NCI-H2227 (cell line): ENCODE data around the gene ACAN.

Experiments
- DNase-seq: peaks from one replicate; lab custom pipeline; 2025; ENCODE audit not compliant: unreplicated experiment; lab: John Stamatoyannopoulos, UW

The ACAN gene

GRCh38 chr15:88841236-88841635 lies 38.0 kb downstream of the ACAN start:
- no peak for DNase-seq

DNA sequence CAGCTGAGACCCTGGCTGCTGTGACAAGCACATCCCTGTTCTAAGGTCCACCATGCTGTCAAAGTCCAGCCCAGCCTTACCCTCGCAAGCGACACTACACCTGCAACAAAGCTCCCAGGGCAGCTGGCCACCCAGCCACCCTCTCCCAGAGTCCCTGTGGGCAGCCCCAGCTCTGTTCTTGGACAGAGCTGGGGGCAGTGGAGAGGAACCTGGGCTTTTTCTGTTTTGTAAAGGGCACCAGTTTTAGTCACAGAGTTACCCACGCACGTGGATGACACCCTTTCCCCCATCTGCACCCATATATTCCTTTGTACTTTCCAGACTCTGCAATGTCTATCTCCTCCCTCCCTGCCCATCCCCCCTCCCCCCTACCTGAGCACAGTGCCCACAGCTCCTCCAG lies 38.9 kb downstream of the ACAN start:
- no peak for DNase-seq

- DNase-seq: no peak
Measured at GRCh38 chr15:88843334-88843733, 40.1 kb downstream of the ACAN start.

DNA sequence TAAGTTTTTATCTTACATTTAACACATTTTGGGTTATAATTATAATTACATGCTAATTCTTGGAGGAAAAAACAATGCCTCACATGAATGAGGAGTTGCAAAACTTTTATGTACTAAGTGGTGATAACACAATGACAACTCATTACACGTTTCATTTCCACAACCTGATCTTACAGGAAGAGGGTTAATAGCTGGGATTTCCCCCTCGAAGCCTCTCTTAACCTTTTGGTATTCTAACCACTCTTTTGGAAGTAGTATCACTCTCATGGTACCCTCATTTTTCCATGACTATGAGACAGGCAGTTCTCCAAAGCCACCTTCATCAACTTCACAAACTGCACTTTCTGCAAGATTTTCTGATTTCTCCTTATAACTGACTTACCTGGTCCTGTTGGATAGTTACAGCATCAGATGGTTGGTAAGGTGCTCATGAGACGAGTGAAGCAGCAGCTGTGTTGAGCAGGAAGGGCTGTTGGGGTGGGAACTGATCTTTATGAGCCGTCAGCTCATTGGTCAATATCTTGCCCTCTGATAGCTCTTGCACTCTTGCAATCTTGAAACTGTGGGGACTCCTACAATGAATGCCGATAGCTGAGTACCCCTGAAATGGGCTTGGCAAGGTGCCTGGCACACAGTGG lies 41.6 kb downstream of the ACAN start:
- DNase-seq: no peak

- DNase-seq: no peak
Measured at GRCh38 chr15:88845616-88846015, 42.4 kb downstream of the ACAN start.

DNA sequence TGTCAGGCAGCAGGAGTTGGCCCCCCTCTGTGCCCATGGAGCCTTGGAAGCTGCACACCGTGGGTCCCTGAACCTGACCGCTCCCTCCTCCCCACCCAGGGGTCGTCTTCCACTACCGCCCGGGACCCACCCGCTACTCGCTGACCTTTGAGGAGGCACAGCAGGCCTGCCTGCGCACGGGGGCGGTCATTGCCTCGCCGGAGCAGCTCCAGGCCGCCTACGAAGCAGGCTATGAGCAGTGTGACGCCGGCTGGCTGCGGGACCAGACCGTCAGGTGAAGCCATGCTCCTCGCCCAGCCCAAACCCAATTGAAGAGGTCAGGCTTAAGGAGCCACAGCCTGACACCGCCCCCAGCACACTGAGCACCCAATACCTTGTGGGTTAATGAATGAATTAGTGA lies 43.9 kb downstream of the ACAN start:
- no peak for DNase-seq

- no peak for DNase-seq
Measured at GRCh38 chr15:88848203-88848602, 45.0 kb downstream of the ACAN start.

DNA sequence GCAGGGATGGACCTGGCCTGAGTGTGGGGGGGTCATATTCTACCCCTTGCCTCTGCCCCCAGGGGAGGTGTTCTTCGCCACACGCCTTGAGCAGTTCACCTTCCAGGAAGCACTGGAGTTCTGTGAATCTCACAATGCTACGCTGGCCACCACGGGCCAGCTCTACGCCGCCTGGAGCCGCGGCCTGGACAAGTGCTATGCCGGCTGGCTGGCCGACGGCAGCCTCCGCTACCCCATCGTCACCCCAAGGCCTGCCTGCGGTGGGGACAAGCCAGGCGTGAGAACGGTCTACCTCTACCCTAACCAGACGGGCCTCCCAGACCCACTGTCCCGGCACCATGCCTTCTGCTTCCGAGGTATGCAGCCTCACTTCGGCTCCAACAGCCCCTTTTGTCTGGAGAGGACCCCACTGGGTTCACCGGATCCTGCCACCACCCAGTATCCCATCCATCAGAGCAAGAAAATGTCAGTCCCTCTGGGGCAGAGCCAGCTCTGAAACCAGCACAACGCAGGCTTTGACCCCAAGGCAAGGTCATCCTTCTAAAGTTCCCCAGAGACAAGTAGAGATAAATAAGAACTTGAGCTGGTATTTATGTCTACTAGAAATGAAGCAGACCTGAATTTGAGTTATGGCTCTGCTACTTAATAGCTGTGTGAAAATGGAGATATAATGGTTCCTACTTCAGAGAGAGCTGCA lies 46.3 kb downstream of the ACAN start:
- no peak for DNase-seq

GRCh38 chr15:88852476-88852875 lies 49.2 kb downstream of the ACAN start:
- DNase-seq: no peak

- no peak for DNase-seq
Measured at GRCh38 chr15:88858934-88859333, 55.7 kb downstream of the ACAN start.

- no peak for DNase-seq
Measured at GRCh38 chr15:88859550-88859949, 56.3 kb downstream of the ACAN start.

DNA sequence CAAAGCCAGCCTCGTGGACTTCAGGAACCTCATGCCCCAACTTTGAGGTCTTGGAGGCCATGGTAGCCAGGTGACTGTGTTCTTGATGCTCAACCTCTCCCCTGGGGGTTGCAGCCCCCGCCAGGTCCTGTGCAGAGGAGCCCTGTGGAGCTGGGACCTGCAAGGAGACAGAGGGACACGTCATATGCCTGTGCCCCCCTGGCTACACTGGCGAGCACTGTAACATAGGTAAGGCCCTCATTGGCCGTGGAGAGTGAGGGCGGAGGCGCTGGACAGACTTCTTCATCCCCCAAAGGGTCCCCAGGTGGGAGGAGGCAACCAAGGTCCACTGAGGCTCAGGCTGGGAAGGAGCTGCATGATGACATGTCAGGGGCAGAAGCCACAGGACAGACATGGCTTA lies 57.0 kb downstream of the ACAN start:
- no peak for DNase-seq

DNA sequence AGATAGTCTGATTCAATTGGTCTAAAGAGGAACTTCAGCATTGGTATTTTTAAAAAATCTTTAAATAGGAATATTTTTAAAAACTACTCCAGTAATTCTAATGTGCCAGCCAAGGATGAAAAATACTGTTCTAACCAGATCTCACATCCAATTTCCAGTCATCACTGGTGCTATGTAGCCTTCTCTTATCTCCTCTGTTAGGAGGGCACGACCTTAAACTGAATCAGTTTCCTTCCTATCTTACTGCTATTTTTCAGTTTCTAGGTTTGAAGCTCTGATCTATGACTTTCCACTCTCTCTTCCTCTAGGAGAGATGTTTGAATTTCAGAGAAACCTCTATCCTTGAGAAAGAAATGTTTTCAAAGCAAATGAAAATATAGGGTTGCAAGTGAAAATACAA lies 60.2 kb downstream of the ACAN start:
- DNase-seq: no peak

DNA sequence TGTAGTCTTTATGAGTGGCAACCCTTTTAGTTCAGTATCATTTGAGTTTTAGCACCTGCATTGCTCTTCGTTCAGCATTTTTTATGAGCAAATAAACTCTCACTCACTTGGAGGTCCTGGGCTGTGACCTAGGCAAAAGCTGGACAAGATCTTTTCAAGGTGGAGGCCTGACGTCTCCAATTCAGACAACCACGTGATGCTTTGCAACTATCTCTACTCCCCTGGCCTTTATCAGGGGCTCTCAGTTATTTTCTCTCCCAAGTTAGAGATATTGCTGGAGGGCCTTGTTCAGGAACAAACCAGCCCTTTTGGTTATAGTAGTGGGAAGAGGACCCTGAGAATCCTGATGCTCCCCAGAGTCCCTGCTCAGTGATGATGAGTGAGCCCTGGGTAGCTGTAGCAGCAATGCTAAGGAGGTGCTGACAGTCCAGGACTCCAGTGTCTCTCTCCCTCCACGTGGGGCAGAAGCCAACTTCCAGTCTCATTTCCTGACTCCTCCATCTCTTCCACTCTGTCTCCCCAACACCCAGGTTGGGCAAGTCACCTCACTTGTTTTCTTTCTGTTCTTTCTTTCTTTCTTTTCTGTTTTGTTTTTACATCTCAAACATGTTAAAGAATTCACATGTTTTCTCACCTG lies 61.7 kb downstream of the ACAN start:
- no peak for DNase-seq

DNA sequence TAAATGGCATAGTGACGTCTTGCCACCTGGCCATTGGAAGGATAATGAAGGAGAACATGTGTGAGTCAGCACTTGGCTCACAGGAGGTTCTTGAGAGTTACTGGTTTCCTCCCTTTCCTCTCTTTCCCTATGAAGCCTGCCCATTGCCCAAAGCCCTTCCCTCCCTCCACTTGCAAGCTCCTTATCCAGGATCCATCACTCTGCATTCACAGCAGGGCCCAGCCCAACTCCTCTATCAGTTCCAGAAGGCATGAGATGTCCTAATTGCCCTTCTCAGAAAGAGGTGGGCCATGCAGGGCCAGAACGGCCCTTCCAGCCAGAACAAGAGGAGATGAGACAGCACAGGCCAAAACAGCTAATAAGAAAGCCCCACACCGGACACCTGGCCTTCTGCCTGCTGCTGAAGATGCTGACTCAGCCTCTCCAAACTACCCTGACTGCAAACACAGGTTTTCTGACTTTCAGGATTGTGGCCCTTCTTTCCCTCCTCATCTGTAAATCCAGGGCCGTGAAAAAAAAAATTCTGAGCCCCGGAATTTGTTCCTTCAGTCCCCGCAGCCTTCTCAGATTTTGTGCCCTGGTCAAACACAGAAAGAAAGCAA lies 62.4 kb downstream of the ACAN start:
- no peak for DNase-seq

DNA sequence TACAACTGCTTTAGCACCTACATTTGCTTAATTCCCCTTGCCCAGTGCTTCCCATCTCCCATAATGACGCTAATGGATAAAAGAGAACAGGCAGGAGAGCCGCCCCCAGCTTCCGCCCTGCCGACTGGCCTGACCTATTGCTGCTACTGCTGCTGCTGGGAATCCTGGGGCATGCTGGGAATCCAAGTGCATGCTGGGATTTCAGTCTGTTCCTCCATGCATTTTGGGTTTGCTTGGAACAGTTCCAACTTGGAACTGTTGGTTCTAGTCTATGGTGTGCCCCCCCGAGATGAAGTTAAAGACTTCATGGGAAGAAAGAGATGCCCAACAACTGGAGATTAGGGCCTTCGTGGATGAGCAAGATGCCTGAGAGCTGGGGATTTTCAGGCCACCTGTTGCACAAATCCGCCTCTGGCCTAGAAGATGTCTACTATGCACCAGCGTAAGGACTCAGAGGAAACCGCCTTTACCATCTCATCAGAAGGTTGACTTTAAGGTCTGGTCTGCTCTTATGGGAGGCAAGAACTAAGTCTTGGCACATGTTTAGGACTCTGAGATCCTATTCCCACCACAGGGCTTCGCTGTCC lies 63.2 kb downstream of the ACAN start:
- DNase-seq: no peak

- DNase-seq: no peak
Measured at GRCh38 chr15:88871313-88871712, 68.1 kb downstream of the ACAN start.

DNA sequence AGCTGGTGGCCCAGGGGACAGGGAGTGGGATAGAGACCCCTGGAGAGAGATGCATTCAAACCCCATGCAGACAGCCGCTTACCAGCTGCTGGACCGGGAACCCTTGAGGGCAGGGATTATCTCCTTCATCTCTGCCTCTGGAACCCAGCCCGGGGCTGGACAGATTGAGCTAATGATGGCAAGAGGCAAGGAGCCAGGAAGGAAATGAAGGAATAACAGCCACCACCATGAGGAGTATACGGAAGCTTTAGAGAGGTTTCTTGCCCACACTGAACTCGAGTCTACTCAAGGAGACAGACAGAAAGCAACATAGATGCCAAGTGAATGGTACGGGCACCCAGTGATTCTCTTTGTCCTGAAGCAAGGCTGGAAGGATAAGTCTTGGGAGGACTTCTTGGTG lies 68.9 kb downstream of the ACAN start:
- DNase-seq: no peak

GRCh38 chr15:88872706-88873105 lies 69.5 kb downstream of the ACAN start:
- no peak for DNase-seq

GRCh38 chr15:88873786-88874185 lies 70.5 kb downstream of the ACAN start:
- DNase-seq: no peak

DNA sequence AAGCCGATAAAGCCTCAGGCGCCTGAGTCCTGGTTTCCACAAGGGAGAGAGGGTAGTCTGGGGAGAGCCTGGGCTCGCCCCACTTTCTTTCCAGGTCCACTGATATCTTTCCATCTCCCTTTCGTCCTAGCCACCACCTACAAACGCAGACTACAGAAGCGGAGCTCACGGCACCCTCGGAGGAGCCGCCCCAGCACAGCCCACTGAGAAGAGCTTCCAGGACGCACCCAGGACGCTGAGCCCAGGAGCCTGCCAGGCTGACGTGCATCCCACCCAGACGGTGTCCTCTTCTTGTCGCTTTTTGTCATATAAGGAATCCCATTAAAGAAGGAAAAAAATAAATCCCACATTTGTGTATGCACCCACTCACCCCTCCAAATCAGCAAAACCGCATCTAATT lies 71.0 kb downstream of the ACAN start:
- no peak for DNase-seq

GRCh38 chr15:88874684-88875083 lies 71.4 kb downstream of the ACAN start:
- no peak for DNase-seq
